EL (cell line): ENCODE data around the gene LINGO4.

Experiments used
- DNase-seq: peaks from one replicate; pipeline ENCODE4 v3.0.0-alpha.2; 2016

LINGO4 gene

GRCh38 chr1:151832318-151832980, 27.2 kb upstream of the LINGO4 start:
- no peak for DNase-seq

- no peak for DNase-seq
Observed at GRCh38 chr1:151831605-151832004, 26.4 kb upstream of the LINGO4 start, which contains the start of gene RORC. Gene RORC, minus strand, starts transcription at chr1:151831802. Its CDS starts 38 bp downstream, at chr1:151831764.

GRCh38 chr1:151831256-151831591, 26.0 kb upstream of the LINGO4 start:
- DNase-seq = no peak

GRCh38 chr1:151830055-151830454, 24.8 kb upstream of the LINGO4 start:
- DNase-seq = no peak

GRCh38 chr1:151829352-151830046, 24.3 kb upstream of the LINGO4 start:
- no peak for DNase-seq

- DNase-seq = peak; percentile 37
Observed at GRCh38 chr1:151828921-151829320, 23.7 kb upstream of the LINGO4 start.

GRCh38 chr1:151827853-151828252, 22.6 kb upstream of the LINGO4 start:
- no peak for DNase-seq

- DNase-seq = no peak
Observed at GRCh38 chr1:151825751-151826660, 20.8 kb upstream of the LINGO4 start.

- no peak for DNase-seq
Observed at GRCh38 chr1:151825204-151825603, 20.0 kb upstream of the LINGO4 start.

GRCh38 chr1:151823175-151823574, 18.0 kb upstream of the LINGO4 start:
- DNase-seq = no peak

- DNase-seq = no peak
Observed at GRCh38 chr1:151822404-151822803, 17.2 kb upstream of the LINGO4 start.

- no peak for DNase-seq
Observed at GRCh38 chr1:151820940-151821339, 15.7 kb upstream of the LINGO4 start.

- DNase-seq = no peak
Observed at GRCh38 chr1:151819976-151820623, 14.9 kb upstream of the LINGO4 start.

GRCh38 chr1:151819227-151819835, 14.1 kb upstream of the LINGO4 start:
- DNase-seq = no peak

GRCh38 chr1:151817353-151817730, 12.1 kb upstream of the LINGO4 start:
- no peak for DNase-seq

GRCh38 chr1:151816548-151817352, 11.5 kb upstream of the LINGO4 start:
- no peak for DNase-seq

- no peak for DNase-seq
Observed at GRCh38 chr1:151815716-151816327, 10.6 kb upstream of the LINGO4 start.

GRCh38 chr1:151814971-151815545, 9.8 kb upstream of the LINGO4 start:
- no peak for DNase-seq

GRCh38 chr1:151814426-151814825, 9.2 kb upstream of the LINGO4 start:
- no peak for DNase-seq

- DNase-seq = no peak
Observed at GRCh38 chr1:151813271-151813977, 8.2 kb upstream of the LINGO4 start.
